NCI-H2196 treated with DMSO at 0.1 percent for 48 hours (cell line): Measurements from ENCODE around the gene OR1L4.

Experiments
- DNase-seq: peaks from one replicate; lab custom pipeline; 2025; ENCODE audit not compliant: unreplicated experiment; lab: John Stamatoyannopoulos, UW

OR1L4 gene, protein sequence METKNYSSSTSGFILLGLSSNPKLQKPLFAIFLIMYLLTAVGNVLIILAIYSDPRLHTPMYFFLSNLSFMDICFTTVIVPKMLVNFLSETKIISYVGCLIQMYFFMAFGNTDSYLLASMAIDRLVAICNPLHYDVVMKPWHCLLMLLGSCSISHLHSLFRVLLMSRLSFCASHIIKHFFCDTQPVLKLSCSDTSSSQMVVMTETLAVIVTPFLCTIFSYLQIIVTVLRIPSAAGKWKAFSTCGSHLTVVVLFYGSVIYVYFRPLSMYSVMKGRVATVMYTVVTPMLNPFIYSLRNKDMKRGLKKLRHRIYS

DNA sequence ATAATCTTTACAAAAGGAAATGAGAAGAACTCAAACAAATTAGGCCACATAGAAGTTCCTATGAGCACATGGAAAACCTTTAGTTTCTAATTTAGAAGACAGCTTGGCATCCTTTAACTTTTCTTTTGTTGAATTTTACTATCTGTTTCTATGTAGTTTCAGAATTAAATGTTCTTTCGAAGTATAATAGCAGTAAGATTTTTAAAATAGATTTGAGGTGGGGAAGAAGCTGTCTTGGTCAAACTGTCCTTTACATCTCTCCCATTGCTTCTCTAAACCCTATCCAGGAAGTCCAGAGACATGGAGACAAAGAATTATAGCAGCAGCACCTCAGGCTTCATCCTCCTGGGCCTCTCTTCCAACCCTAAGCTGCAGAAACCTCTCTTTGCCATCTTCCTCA is at the start of gene OR1L4:
TSS of gene OR1L4 (plus strand) at position 301 of the 400 bp plus-strand sequence. CDS start at position 301, 0 bp downstream.
- no peak for DNase-seq

DNA sequence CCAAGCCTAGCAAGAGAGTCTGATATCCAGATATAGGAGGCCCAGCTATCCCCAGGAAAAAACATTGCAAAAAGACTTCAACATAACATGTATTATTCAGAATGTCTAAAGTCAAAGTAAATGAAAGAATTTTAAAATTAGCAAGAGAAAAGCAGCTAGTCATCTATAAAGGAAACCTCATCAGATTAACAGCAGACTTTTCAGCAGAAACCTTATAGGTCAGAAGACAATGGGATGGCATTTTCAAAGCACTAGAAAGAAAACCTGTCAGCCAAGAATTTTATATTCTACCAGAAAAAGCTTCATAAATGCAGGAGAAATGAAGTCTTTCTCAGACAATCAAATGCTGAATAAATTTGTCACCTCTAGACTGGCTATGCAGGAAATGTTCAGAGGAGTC is 38.9 kb upstream of the OR1L4 start:
- DNase-seq = no peak

DNA sequence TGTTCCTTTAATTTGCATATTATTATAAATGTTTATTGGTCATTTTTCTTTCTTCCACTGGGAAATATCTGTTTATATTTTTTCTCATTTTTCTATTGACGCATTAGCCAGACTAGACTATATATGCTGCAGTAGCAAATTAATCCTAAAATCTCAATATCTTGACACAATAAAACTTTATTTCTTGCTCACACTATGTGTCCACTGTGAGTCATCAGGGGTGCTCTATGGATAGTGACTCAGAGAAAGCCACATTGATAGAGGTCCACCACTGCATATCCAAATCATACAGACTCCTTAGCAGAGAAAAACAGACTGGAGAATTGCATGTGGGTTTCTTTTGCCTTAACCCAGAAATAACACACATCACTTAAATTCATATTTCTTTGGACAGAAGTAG is 28.1 kb upstream of the OR1L4 start:
- DNase-seq = no peak

DNA sequence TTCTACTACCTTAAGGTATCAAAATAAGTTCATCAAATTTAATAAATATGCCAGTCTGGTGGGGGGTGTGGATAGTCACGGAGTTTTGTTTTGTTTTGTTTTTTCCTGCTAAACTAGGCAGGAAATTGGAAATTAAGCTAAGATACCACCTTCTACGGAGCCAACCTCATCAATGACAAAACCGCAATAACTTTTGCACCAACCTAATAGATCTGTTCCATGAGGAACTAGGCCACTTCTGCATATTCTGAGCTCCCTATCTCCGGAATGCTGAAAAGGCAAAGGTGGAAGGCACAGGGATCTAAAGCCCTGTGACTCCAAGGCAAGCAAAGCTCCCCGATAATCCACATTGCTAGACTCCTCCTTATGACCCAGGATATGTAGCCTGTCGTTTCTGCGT is 5.8 kb upstream of the OR1L4 start:
- DNase-seq = no peak

DNA sequence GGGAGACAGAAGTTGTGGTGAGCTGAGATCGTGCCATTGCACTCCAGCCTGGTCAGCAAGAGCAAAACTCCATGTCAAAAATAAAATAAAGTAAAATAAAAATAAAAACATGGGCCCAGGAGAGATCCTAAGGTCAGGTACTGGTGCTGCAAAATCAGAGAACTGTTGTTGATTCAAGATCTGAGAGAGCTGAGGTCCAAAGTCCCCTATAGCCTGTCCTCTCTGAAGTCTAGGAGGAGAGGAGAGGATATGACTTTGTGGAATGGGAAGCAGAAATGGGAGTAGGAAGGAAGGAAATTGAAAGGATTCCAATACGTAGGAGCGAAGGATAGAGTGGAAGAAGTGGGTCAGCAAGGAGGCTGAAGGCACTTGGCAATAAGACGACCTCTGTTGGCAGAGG is 4.6 kb upstream of the OR1L4 start:
- no peak for DNase-seq

DNA sequence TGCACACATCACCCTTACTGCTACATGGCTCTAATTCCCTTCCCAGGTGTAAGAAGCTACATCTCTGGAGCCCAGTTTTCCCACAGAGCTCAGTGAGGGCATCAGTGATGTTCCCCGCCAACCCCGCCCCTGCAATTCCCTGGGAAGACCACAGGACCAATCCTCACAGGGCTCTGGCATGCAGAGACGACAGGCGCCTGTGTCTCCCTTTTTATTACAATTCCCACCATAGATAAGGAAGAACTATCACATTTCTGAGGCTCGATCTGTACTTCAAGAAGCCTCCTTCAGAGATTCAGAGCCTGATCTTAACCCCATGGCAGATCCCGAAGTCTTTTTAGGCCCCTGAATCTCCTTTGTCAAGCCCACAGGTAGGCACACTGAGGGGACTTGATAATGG is 18.2 kb downstream of the OR1L4 start, which contains the start of gene OR1L6:
TSS of gene OR1L6 (plus strand) at position 301 of the 400 bp plus-strand sequence. CDS start 7,545 bp downstream, outside the sequence.
- no peak for DNase-seq

DNA sequence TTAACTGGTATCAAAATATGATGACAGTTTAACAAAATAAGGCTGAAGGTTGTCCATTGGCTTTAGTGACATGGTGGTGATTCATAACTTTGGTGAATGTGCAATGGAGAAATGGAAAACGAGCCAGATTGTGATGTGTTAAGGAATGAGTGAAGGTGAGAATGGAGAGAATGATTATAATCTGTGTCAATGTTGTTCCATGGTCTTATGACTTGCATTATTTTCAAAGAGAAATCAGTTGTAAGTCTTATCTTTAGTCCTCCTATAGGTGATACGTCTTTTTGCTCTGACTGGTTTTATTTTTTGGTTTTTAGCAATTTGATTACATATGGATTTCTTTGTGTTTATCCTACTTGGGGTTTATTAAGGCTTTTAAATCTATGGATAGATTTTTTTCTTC is 31.0 kb downstream of the OR1L4 start:
- DNase-seq = no peak

DNA sequence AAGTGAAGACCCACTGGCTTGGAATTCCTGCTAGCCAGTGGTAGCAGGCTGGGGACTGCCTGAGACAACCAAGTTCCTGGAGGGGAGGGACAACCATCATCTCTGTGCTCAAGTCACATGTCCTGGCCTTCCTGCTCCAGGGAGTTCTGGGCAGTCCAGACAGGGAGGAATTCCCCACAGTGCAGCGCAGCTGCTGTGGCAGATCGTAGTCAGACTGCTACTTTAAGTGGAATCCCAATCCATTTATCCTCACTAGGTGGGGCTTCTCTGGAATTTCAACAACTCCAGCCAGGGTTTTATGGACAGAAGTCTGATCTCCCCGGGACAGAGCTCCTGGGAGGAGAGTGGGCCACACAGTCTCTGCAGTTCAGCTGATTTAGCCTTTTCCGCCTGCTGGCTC is 44.0 kb downstream of the OR1L4 start:
- no peak for DNase-seq
